Progenitor cell of endocrine pancreas (in vitro differentiated cells): ENCODE data around the gene NUP210. TPM values are rescaled to one million over a fixed set of nuclear protein-coding genes. Genes with fewer than 3 reads are reported as not detected.

ENCODE experiments used
- DNase-seq: peaks from one replicate; pipeline ENCODE4 v3.0.0; 2021; ENCODE audit warnings: low spot score; ENCODE audit not compliant: unreplicated experiment
- H3K27ac Mint-ChIP-seq: 2 replicates; pipeline ENCODE4 v1.8.0; 2021; ENCODE audit warnings: mild to moderate bottlenecking, moderate library complexity, mixed read lengths
- H3K27me3 Mint-ChIP-seq: 2 replicates; pipeline ENCODE4 v1.8.0; 2021; ENCODE audit warnings: mixed read lengths
- H3K36me3 Mint-ChIP-seq: 2 replicates; pipeline ENCODE4 v1.8.0; 2022; ENCODE audit warnings: mixed read lengths; ENCODE audit not compliant: insufficient read depth
- H3K4me1 Mint-ChIP-seq: 2 replicates; pipeline ENCODE4 v1.8.0; 2021; ENCODE audit warnings: low read depth, mixed read lengths
- H3K4me3 Mint-ChIP-seq: 2 replicates; pipeline ENCODE4 v1.8.0; 2021; ENCODE audit warnings: low read depth, mild to moderate bottlenecking, moderate library complexity, mixed read lengths
- H3K9me3 Mint-ChIP-seq: 2 replicates; pipeline ENCODE4 v1.8.0; 2021; ENCODE audit warnings: low read depth, mixed read lengths
- CTCF ChIP-seq: fragments of 200-600 bp; sonication (generic); IDR thresholded peaks from one replicate; pipeline ENCODE4 v1.5.0; 2021; ENCODE audit warnings: antibody characterized with exemption, mild to moderate bottlenecking; ENCODE audit not compliant: unreplicated experiment
- total RNA-seq: library from RNA; stranded (reverse); gene quantifications from 2 replicates; pipeline ENCODE4 v1.2.1, GENCODE V29; 2021

NUP210 gene
- total RNA-seq, 1 donor from 2014 or later = 78.2 TPM

GRCh38 chr3:13324835-13325501 lies 95.2 kb downstream of the NUP210 start:
- TF ChIP-seq CTCF = no peak
- H3K4me1 Mint-ChIP-seq = no peaks in the 10 kb centered on the region
- H3K36me3 Mint-ChIP-seq = peaks cover 13% of the 10 kb centered on the region
- no peaks in the 10 kb centered on the region for H3K9me3 Mint-ChIP-seq
- H3K27ac Mint-ChIP-seq = peak overlapping the region; percentile 82
- DNase-seq = no peak
- no peaks in the 10 kb centered on the region for H3K27me3 Mint-ChIP-seq
- no peak overlapping the region for H3K4me3 Mint-ChIP-seq

GRCh38 chr3:13323822-13324221 lies 96.3 kb downstream of the NUP210 start:
- Mint-ChIP-seq H3K4me1 (no peaks in the 10 kb centered on the region), H3K36me3 (peaks cover 13% of the 10 kb centered on the region), H3K9me3 (no peaks in the 10 kb centered on the region), H3K27ac (no peak overlapping the region), H3K4me3 (no peak overlapping the region), H3K27me3 (no peaks in the 10 kb centered on the region)
- no peak for TF ChIP-seq CTCF
- no peak for DNase-seq

- H3K27me3 Mint-ChIP-seq = no peaks in the 10 kb centered on the region
- H3K36me3 Mint-ChIP-seq = peaks cover 15% of the 10 kb centered on the region
- H3K4me3 Mint-ChIP-seq = no peak overlapping the region
- no peak for TF ChIP-seq CTCF
- H3K27ac Mint-ChIP-seq = no peak overlapping the region
- no peaks in the 10 kb centered on the region for H3K4me1 Mint-ChIP-seq
- H3K9me3 Mint-ChIP-seq = no peaks in the 10 kb centered on the region
- DNase-seq = no peak
Observed at GRCh38 chr3:13322324-13322723, 97.8 kb downstream of the NUP210 start.

GRCh38 chr3:13319564-13320220 lies 100.4 kb downstream of the NUP210 start:
- Mint-ChIP-seq H3K9me3 (no peaks in the 10 kb centered on the region), H3K36me3 (peaks cover 17% of the 10 kb centered on the region), H3K4me3 (no peak overlapping the region), H3K4me1 (no peaks in the 10 kb centered on the region), H3K27me3 (no peaks in the 10 kb centered on the region), H3K27ac (no peak overlapping the region)
- DNase-seq = no peak
- TF ChIP-seq CTCF = no peak

GRCh38 chr3:13318626-13319470 lies 101.3 kb downstream of the NUP210 start:
- H3K9me3 Mint-ChIP-seq = no peaks in the 10 kb centered on the region
- peaks cover 20% of the 10 kb centered on the region for H3K36me3 Mint-ChIP-seq
- no peaks in the 10 kb centered on the region for H3K4me1 Mint-ChIP-seq
- no peaks in the 10 kb centered on the region for H3K27me3 Mint-ChIP-seq
- H3K27ac Mint-ChIP-seq = no peak overlapping the region
- TF ChIP-seq CTCF = no peak
- H3K4me3 Mint-ChIP-seq = no peak overlapping the region
- DNase-seq = no peak
